Measurements from ENCODE around the gene ATXN1. TPM values are rescaled to one million over a fixed set of nuclear protein-coding genes. Genes with fewer than 3 reads are reported as not detected.

ATXN1 gene
- total and polyA plus RNA-seq, 7 donors: 1.3 to 50.9 (median 21.6) TPM

- Histone ChIP-seq H3K9me3 (no peaks in the 10 kb centered on the region), H3K4me3 (no peak overlapping the region), H3K27me3 (ENCODE audit: insufficient read depth in 3 of 3, low read length in 2 of 3) (no peaks in the 10 kb centered on the region), H3K27ac (no peak overlapping the region), H3K36me3 (ENCODE audit: insufficient read depth in 1 of 2, low read depth in 1 of 2) (no peaks in the 10 kb centered on the region), H3K4me1 (peaks cover 28% of the 10 kb centered on the region)
- DNase-seq: no peak
- ATAC-seq: peak in 2 of 4 donors; percentile 30 to 43
- 38 to 83% (median 65%) methylated on average over 1 of the region's 1 CpG for WGBS, 3 donors
- TF ChIP-seq, protein P1, sequence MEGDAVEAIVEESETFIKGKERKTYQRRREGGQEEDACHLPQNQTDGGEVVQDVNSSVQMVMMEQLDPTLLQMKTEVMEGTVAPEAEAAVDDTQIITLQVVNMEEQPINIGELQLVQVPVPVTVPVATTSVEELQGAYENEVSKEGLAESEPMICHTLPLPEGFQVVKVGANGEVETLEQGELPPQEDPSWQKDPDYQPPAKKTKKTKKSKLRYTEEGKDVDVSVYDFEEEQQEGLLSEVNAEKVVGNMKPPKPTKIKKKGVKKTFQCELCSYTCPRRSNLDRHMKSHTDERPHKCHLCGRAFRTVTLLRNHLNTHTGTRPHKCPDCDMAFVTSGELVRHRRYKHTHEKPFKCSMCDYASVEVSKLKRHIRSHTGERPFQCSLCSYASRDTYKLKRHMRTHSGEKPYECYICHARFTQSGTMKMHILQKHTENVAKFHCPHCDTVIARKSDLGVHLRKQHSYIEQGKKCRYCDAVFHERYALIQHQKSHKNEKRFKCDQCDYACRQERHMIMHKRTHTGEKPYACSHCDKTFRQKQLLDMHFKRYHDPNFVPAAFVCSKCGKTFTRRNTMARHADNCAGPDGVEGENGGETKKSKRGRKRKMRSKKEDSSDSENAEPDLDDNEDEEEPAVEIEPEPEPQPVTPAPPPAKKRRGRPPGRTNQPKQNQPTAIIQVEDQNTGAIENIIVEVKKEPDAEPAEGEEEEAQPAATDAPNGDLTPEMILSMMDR (IDR thresholded peaks at IDR 0.05): no peak
- intact Hi-C loops (cut with DNase I): no loop called here
Observed at GRCh38 chr6:16372029-16372776, 389.1 kb downstream of the ATXN1 start.

GRCh38 chr6:16371401-16371800 lies 389.9 kb downstream of the ATXN1 start:
- DNase-seq (no peak), ATAC-seq (no peak)
- Histone ChIP-seq H3K27ac (no peak overlapping the region), H3K9me3 (no peaks in the 10 kb centered on the region), H3K36me3 (ENCODE audit: insufficient read depth in 1 of 2, low read depth in 1 of 2) (no peaks in the 10 kb centered on the region), H3K27me3 (ENCODE audit: insufficient read depth in 3 of 3, low read length in 2 of 3) (no peaks in the 10 kb centered on the region), H3K4me1 (peaks cover 28% of the 10 kb centered on the region), H3K4me3 (no peak overlapping the region)
- intact Hi-C loops (cut with DNase I): no loop called here
- WGBS, 3 donors: 98 to 100% (median 100%) methylated on average over 1 of the region's 1 CpG
- TF ChIP-seq, protein P1 (IDR thresholded peaks at IDR 0.05): no peak

- ATAC-seq (no peak), DNase-seq (no peak)
- intact Hi-C loops (cut with DNase I): no loop called here
- Histone ChIP-seq H3K36me3 (ENCODE audit: insufficient read depth in 1 of 2, low read depth in 1 of 2) (no peaks in the 10 kb centered on the region), H3K27me3 (ENCODE audit: insufficient read depth in 3 of 3, low read length in 2 of 3) (no peaks in the 10 kb centered on the region), H3K27ac (no peak overlapping the region), H3K9me3 (no peaks in the 10 kb centered on the region), H3K4me1 (peaks cover 24% of the 10 kb centered on the region), H3K4me3 (no peak overlapping the region)
- TF ChIP-seq, protein P1 (IDR thresholded peaks at IDR 0.05): no peak
- WGBS, 3 donors: 78 to 90% (median 82%) methylated on average over 2 of the region's 2 CpGs
Observed at GRCh38 chr6:16370943-16371342, 390.3 kb downstream of the ATXN1 start.

DNA sequence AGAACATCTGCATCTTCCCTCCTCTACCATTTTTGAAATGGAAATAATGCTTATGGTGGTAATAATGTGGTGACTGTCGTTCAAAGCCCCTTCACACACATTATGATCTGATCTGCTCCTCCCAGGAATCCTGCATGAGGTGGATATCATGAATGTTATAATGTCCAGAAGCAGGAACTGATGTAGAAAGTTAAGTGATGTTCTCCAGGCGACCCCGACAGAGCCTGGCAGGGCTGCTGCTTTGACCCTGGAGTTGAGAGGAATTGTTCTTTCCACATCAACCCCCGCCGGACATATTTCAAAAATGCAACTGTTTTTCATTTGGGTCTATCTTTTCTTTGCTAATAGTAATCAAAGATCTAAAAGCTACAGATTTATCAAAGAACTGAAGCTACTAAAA lies 391.3 kb downstream of the ATXN1 start:
- TF ChIP-seq, protein P1 (IDR thresholded peaks at IDR 0.05): no peak
- Histone ChIP-seq H3K9me3 (no peaks in the 10 kb centered on the region), H3K4me1 (peaks cover 19% of the 10 kb centered on the region), H3K36me3 (ENCODE audit: insufficient read depth in 1 of 2, low read depth in 1 of 2) (no peaks in the 10 kb centered on the region), H3K27me3 (ENCODE audit: insufficient read depth in 3 of 3, low read length in 2 of 3) (no peaks in the 10 kb centered on the region), H3K27ac (no peak overlapping the region), H3K4me3 (no peak overlapping the region)
- intact Hi-C loops (cut with DNase I): no loop called here
- DNase-seq: no peak
- no peak for ATAC-seq
- WGBS, 3 donors: 89 to 93% (median 90%) methylated on average over 5 of the region's 5 CpGs

All from psoas muscle (tissue), 8 donors.